Omental fat pad (tissue), 4 donors: Measurements from ENCODE around the gene NCAN. TPM values are rescaled to one million over a fixed set of nuclear protein-coding genes. Genes with fewer than 3 reads are reported as not detected.
"Not testable (repeated sequence)": the region's sequence is repeated elsewhere in the genome, so short reads cannot be mapped to it uniquely, and the experiment has no call there.

ENCODE experiments used
- ATAC-seq: fragments of 150-250 bp; one replicate; pipeline ENCODE4 v1.9.1; 2016; ENCODE audit warnings: mild to moderate bottlenecking, moderate library complexity; ENCODE audit not compliant: low FRiP score
- DNase-seq: peaks from one replicate; pipeline ENCODE4 v3.0.0-alpha.2; 2019; ENCODE audit warnings: low spot score
- CTCF ChIP-seq, 3 donors: fragments of 450-650 bp; IDR thresholded peaks; one replicate each; pipeline ENCODE4 v1.5.1; 2016 to 2017; ENCODE audit warnings: antibody characterized with exemption in 3 of 3, mild to moderate bottlenecking in 3 of 3, moderate library complexity in 2 of 3
- total RNA-seq, 4 donors: library from RNA; depleted of rRNA; stranded (reverse); fragments of >200 nt; gene quantifications; one replicate each; pipeline ENCODE4 v1.1.0, GENCODE V29; 2016

The NCAN gene
- total RNA-seq, 4 donors from 2014 or later = not detected

- TF ChIP-seq CTCF (IDR thresholded peaks at IDR 0.05) = no peak
- ATAC-seq (no peak), DNase-seq (no peak)
Observed at GRCh38 chr19:19215792-19216191, 4.0 kb downstream of the NCAN start.

- ATAC-seq (no peak), DNase-seq (no peak)
- TF ChIP-seq CTCF (IDR thresholded peaks at IDR 0.05) = no peak
Observed at GRCh38 chr19:19217099-19217498, 5.3 kb downstream of the NCAN start.

- no peak for DNase-seq
- TF ChIP-seq CTCF (IDR thresholded peaks at IDR 0.05) = no peak
- no peak for ATAC-seq
Observed at GRCh38 chr19:19218911-19219310, 7.2 kb downstream of the NCAN start.

GRCh38 chr19:19221000-19221399, 9.2 kb downstream of the NCAN start:
- not testable (repeated sequence) for ATAC-seq, DNase-seq

GRCh38 chr19:19223060-19223459, 11.3 kb downstream of the NCAN start:
- ATAC-seq = no peak
- no peak for DNase-seq
- no peak for TF ChIP-seq CTCF (IDR thresholded peaks at IDR 0.05)

GRCh38 chr19:19223636-19224035, 11.9 kb downstream of the NCAN start:
- no peak for ATAC-seq
- TF ChIP-seq CTCF (IDR thresholded peaks at IDR 0.05) = no peak

GRCh38 chr19:19224150-19224851, 12.5 kb downstream of the NCAN start:
- ATAC-seq (no peak), DNase-seq (no peak)
- no peak for TF ChIP-seq CTCF (IDR thresholded peaks at IDR 0.05)

More at GRCh38 chr19:19223636-19224035, 11.9 kb downstream of the NCAN start:
- DNase-seq = no peak
